ENCODE measurements around the gene G2E3. TPM values are rescaled to one million over a fixed set of nuclear protein-coding genes. Genes with fewer than 3 reads are reported as not detected.

G2E3 gene
- total RNA-seq, 4 donors from 2014 or later, result 9.5 to 17.5 (median 10.7) TPM

GRCh38 chr14:30657050-30657449 lies 98.1 kb downstream of the G2E3 start:
- Histone ChIP-seq H3K9me3 (no peaks in the 10 kb centered on the region), H3K4me1 (no peaks in the 10 kb centered on the region), H3K27ac (no peak overlapping the region), H3K27me3 (no peaks in the 10 kb centered on the region), H3K4me3 (replicated peaks in 1 of 3) (no peak overlapping the region), H3K36me3 (peaks cover 12 to 39% of the 10 kb centered on the region in 2 donors)
- no peak for TF ChIP-seq CTCF (IDR thresholded peaks at IDR 0.05)
- TF ChIP-seq POLR2A (IDR thresholded peaks at IDR 0.05), result no peak
- intact Hi-C loops (cut with DNase I), result no loop called here
- 92 to 95% methylated on average over 2 of the region's 2 CpGs for WGBS, 2 donors
- DNase-seq, result no peak

GRCh38 chr14:30657606-30658163 lies 98.7 kb downstream of the G2E3 start:
- intact Hi-C loops (cut with DNase I), result no loop called here
- Histone ChIP-seq H3K4me1 (no peaks in the 10 kb centered on the region), H3K27me3 (no peaks in the 10 kb centered on the region), H3K36me3 (peaks cover 12 to 37% of the 10 kb centered on the region in 2 donors), H3K4me3 (replicated peaks in 1 of 3) (no peak overlapping the region), H3K27ac (no peak overlapping the region), H3K9me3 (no peaks in the 10 kb centered on the region)
- 67 to 68% methylated on average over 2 of the region's 2 CpGs for WGBS, 2 donors
- TF ChIP-seq POLR2A (IDR thresholded peaks at IDR 0.05) (no peak), CTCF (IDR thresholded peaks at IDR 0.05) (peak in 3 of 6 experiments; percentile 24 to 43 (median 38))
- no peak for DNase-seq

- Histone ChIP-seq H3K27ac (no peak overlapping the region), H3K27me3 (no peaks in the 10 kb centered on the region), H3K4me1 (no peaks in the 10 kb centered on the region), H3K9me3 (no peaks in the 10 kb centered on the region), H3K36me3 (peaks cover 9 to 28% of the 10 kb centered on the region in 2 donors), H3K4me3 (replicated peaks in 1 of 3) (no peak overlapping the region)
- TF ChIP-seq POLR2A (IDR thresholded peaks at IDR 0.05) (no peak), CTCF (IDR thresholded peaks at IDR 0.05) (no peak)
- WGBS, 2 donors, result 96 to 99% methylated on average over 3 of the region's 3 CpGs
- no peak for DNase-seq
- intact Hi-C loops (cut with DNase I), result no loop called here
Measured at GRCh38 chr14:30658645-30659044, 99.7 kb downstream of the G2E3 start.

GRCh38 chr14:30669594-30669993 lies 110.6 kb downstream of the G2E3 start:
- H3K9me3 ChIP-seq, result no peaks in the 10 kb centered on the region
- TF ChIP-seq CTCF (IDR thresholded peaks at IDR 0.05) (no peak), POLR2A (IDR thresholded peaks at IDR 0.05) (no peak)
- intact Hi-C loops (cut with DNase I), result no loop called here
- peaks cover 0 to 3% of the 10 kb centered on the region in 2 donors for H3K36me3 ChIP-seq
- no peak overlapping the region for H3K27ac ChIP-seq
- H3K27me3 ChIP-seq, result no peaks in the 10 kb centered on the region
- no peak for DNase-seq
- no peak overlapping the region for H3K4me3 ChIP-seq (replicated peaks in 1 of 3)
- no peaks in the 10 kb centered on the region for H3K4me1 ChIP-seq

Small RNAs within 50 kb of the gene (small RNA-seq; reads per million reads assigned to genes)
- not detected for gene RF02271

Other genes starting within 250 kb of the G2E3 start
- gene SCFD1, start 63.2 kb downstream of the G2E3 start, total RNA-seq, result 100 to 1,000 TPM in 3 of 4 donors, 10 to 100 TPM in 1; 93.4 to 148 (median 106) TPM